GM18951 (cell line): ENCODE data around the gene NRCAM.

ENCODE experiments used
- POLR2A ChIP-seq: IDR thresholded peaks from 4 replicates; pipeline ENCODE4 v1.6.1; 2011; ENCODE audit warnings: mild to moderate bottlenecking; ENCODE audit not compliant: insufficient read length, insufficient read depth; ENCODE audit errors: extremely low read depth
- in situ Hi-C: fragments of 300-500 bp; cut with MboI; formaldehyde crosslinking; loops from one replicate; pipeline ENCODE4 v1.12.0; 2022; ENCODE audit warnings: low sequenced_read_pairs, mixed read lengths, inconsistent platforms; ENCODE audit not compliant: unreplicated experiment

Gene NRCAM

GRCh38 chr7:108158776-108159175 lies 297.5 kb downstream of the NRCAM start:
- no peak for TF ChIP-seq POLR2A
- in situ Hi-C loops = no loop called here

- in situ Hi-C loops = no loop called here
- no peak for TF ChIP-seq POLR2A
These were observed 298.5 kb downstream of the NRCAM start for GRCh38 chr7:108157606-108158335.

GRCh38 chr7:108156897-108157605 lies 299.2 kb downstream of the NRCAM start:
- TF ChIP-seq POLR2A = no peak
- in situ Hi-C loops = no loop called here

- TF ChIP-seq POLR2A = no peak
These were observed 304.0 kb downstream of the NRCAM start for GRCh38 chr7:108152198-108152597.

GRCh38 chr7:108149908-108150307 lies 306.3 kb downstream of the NRCAM start:
- in situ Hi-C loops = no loop called here
- no peak for TF ChIP-seq POLR2A

More at GRCh38 chr7:108152198-108152597, 304.0 kb downstream of the NRCAM start:
- in situ Hi-C loops = no loop called here

- in situ Hi-C loops = no loop called here
These were observed 307.1 kb downstream of the NRCAM start for GRCh38 chr7:108149119-108149518.

GRCh38 chr7:108147031-108147563 lies 309.1 kb downstream of the NRCAM start:
- TF ChIP-seq POLR2A = no peak
- in situ Hi-C loops = no loop called here

More at GRCh38 chr7:108149119-108149518, 307.1 kb downstream of the NRCAM start:
- TF ChIP-seq POLR2A = no peak

GRCh38 chr7:108146070-108146842 lies 310.0 kb downstream of the NRCAM start:
- no peak for TF ChIP-seq POLR2A
- in situ Hi-C loops = no loop called here

- TF ChIP-seq POLR2A = no peak
- in situ Hi-C loops = no loop called here
These were observed 310.8 kb downstream of the NRCAM start for GRCh38 chr7:108145401-108145800.

GRCh38 chr7:108144931-108145330 lies 311.3 kb downstream of the NRCAM start:
- no peak for TF ChIP-seq POLR2A
- in situ Hi-C loops = no loop called here

- in situ Hi-C loops = no loop called here
- no peak for TF ChIP-seq POLR2A
These were observed 312.4 kb downstream of the NRCAM start for GRCh38 chr7:108143658-108144420.

GRCh38 chr7:108142675-108143259 lies 313.5 kb downstream of the NRCAM start:
- in situ Hi-C loops = no loop called here
- no peak for TF ChIP-seq POLR2A
